Measurements from ENCODE around the gene PDRG1.
"Not testable (repeated sequence)": the region's sequence is repeated elsewhere in the genome, so short reads cannot be mapped to it uniquely, and the experiment has no call there.

Gene PDRG1

DNA sequence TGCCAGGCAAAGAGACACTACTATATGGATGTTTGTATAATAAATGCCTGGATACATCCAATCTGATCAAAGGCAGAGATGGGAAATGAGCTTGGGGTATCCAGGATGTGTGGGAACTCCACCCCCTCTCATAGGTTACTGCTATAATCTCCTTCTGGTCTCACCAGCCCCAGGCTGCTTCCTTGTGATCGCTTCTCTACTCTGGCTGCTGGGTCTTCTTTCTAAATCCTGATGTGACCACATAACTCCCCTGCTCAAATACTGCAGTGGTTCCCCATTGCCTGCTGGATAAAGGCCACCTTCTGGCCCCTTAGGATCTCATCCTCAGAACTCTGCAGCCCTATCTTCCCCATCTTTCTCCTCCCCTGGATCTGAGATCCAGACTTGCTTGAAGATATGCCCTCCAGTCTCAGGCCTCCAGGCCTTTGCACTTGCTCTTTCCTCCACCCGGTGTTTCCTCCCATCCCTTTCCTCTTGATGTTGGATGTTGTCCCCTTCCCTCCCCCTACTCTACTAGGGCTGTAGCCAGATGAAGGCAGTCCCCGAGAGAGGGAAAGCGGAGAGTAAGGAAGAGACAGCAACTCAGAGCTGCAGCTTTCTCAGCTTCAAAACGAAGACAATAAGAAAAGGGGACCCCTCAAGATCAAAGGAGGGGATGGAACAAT, 15.3 kb upstream of the PDRG1 start:
- no peak for DNase-seq (ENCODE audit: low read depth)

DNA sequence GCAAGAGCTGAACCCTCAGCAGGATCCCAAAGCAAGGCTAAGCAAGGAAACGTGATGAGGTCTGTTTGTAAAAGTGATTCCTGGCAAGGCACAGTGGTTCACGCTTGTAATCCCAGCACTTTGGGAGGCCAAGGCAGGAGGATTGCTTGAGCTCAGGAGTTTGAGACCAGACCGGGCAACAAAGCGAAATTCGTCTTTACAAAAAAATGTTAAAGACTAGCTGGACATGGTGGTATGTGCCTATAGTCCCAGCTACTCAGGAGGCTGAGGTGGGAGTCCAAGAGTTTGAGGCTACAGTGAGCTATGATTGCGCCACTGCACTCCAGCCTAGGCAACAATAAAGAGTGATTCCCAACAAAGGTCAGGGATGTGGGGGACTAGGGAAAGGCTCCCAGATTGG, 12.0 kb upstream of the PDRG1 start:
- no peak for DNase-seq (ENCODE audit: low read depth)

DNA sequence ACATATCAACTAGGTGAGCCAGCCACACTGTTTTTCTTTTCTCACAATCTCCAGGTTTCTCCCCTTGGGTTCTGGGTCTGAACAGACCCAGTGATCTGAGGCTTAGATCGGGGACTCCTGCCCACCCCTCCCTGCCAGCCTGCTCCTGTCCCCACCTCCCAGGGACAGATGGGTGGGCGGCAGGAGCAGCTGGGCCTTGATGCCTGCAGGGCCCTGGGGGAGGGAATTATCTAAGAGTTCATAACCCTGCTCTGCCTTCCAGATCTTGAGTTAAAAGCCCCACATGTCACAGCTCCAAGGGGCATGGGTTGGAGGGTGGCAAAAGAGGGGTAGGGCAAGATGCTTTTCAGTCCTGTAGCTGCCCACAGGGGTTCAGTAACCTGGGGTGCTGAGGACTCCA, 10.9 kb upstream of the PDRG1 start:
- DNase-seq (ENCODE audit: low read depth) = no peak

DNA sequence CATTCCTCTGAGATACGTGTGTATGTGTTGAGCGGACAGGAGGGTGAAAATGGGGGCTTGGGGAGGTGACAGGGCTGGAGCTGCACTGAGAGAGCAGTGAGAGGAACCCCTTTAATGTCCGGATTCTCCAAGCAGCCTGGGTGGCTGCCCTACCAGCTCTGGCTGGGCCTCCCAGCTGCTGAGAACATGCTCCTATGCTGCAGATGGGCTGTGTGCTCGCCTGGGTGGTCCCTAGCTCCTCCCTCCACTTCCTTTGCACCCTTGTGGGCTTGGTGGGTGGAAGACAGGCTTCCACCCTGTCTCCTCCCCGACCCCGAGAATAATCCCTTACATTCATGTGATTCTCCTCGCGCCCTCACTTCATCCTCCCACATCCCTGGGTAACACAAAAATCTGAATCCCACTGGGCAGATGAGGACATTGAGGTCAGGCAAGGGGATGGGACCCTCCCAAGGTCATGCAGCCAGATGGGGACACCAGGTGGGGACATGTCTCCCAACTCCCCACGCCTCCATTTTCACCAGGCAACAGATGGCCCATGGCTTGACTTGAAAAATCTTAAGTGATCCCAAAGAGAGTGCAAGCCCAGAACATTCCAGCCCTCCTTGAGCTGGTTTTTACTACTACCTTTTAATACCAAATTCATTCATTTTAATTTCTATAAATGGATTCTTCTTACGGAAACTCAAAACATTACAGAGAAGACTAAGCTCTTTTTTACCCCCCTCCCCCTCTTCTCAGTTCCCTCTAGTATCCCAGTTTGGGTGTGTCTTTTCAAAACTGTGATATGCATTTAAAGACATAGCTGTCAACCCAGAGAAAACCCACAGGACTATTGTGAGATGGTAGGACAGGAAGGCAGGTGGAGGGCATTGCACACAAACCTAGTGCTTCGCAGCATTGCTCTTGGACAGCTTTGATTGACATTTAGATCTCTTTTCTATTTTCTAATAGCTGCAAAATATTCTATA, 5.0 kb upstream of the PDRG1 start:
- no peak for DNase-seq (ENCODE audit: low read depth)

DNA sequence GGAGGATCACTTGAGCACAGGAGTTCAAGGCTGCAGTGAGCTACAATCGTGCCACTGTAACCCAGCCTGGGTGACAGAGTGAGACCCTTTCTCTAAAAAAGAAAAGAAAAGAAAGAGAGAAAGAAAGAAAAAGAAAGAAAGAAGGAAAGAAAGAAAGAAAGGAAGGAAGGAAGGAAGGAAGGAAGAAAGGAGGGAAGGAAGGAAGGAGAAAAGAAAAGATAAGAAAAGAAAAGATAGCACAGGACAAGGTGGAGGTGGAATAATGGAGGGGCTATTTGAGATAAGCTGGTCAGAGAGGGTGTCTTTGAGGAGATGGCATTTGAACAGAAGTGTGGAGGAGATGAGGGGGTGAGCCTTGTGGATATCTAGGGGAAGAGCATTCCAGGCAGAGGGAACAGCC, 2.7 kb upstream of the PDRG1 start:
- DNase-seq (ENCODE audit: low read depth) = no peak

DNA sequence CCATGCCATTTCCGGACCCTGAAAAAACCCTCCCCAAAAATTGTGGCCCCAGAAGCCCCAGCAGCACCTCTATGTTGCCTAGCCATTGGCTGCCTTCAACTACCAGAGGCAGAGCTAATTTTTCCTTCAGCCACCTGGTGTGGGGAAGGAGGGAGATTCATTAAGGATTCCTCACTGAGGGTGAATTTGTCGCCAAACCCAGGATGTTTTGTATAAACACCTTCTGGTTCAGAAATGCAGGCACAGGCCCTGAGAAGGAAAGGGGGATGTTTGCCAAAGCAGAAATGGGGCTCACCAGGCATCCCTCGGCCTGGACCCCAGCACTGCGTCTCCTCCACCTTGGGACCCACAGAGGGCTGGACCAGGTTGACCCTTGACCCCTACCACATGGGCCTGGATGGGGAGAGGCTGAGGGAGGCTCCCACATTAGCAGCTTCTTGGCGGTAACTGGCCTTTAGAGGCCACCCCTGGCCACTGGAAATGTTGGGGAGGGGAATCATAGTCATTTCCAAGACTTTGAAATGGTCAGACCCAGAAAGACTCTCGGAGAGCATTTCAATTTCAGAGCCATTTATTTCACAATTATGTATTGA, 1.8 kb upstream of the PDRG1 start:
- no peak for DNase-seq (ENCODE audit: low read depth)

DNA sequence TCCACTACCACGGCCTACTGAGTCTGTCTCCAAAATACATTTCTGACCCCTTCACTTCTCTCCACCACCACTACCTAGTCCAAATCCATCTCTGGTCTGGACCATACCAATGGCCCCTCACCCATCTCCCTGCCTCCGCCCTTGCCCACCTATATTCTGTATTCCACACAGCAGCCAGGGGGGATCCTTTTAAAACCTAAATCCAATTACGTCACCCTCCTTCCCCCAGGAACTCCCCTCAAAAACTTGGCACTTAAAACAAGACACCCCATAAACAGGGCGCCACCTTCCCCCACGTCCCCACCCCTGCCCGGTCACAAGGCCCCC, 680 bp downstream of the PDRG1 start:
- no peak for DNase-seq (ENCODE audit: low read depth)

DNA sequence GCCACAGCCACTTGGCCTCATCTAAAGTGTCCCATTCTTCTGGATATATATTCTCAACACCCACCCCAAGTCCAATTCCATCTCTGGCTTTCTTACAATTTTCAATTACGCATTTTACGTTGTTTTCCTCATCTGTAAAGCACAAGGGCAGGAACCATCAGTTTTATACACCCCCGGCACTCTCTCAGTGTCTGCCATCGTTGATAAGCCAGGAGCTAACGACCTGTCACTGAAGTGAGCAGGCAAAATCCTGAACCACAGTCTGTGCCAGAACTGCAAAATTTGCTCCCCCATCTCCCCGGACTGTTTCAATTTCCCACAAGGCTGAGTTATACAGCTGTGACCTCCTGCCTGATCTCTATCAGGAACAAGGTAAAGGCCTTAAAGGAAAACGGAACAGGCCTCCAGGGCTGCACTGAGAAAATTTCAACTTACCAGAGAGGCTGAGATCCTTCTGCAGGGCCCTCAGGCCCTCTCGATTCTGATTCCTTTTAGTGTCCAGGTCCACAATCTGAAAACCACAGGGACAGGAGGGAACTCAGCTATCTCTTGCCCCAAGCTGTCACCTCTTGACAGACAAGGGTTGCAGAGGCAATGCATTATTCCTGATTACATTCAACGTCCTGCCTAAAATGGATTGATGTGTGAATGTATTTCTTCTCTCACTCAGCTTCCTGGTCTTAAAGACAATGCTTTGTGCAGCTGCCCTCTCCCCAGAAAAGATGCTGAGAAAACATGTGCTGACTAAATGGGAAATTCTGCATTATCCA, 1.8 kb downstream of the PDRG1 start:
- DNase-seq (ENCODE audit: low read depth) = no peak

DNA sequence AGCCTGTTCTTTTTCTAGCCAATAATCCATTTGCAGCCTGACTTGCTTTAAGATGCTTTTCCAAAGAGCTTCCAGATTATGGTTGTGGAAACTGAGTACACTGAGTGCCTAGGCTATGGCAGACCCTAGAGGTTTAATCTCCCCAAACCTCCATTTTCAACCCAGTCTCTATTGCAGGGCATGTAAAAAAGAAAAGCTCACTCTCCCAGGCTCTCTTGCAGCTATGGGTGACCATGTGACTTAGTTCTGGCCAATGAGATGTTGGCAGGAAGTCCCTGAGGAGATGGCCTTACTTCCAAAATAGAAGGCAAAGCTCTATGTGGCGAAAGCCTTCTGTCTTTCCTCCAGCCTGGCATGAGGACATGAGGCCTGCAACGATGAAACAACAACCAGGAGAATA, 3.8 kb downstream of the PDRG1 start:
- DNase-seq (ENCODE audit: low read depth) = no peak

DNA sequence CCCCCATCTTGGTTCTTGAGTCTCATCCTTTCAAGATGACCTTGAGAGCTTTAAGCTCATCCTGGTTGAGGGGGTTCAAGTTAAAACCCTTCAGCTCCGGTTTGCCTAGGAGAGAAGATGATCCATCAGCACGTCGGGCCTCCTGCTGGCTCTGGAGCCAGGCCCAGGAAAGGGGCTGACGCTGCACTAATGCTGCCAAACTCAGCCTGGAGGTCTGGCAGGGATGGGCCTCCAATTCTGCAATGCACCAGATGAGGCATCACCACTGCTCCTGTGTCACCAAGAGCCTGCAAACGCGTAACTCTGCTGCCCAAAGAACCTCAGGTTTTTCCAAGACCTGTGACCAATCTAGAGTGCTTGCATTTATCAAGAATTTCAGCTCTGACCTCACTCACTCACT, 6.1 kb downstream of the PDRG1 start:
- no peak for DNase-seq (ENCODE audit: low read depth)

DNA sequence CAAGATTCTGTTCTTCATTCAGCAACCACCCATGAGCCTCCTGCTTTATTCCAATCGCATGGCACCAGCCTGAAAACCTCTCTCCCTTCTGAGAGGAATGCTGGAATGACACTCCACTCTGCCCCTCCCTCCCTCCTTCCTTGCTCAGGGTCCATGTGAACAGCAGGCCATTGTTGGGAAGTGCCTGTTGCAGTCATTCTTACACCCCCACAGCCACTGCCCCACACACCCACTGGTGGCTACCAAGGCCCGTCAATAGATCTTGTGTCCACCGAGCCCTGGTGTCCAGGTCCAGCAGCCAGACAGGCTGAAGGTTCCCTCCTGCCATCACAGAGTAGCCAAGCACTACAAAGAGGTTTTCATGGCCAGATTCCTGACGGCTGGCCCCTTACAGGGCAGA, 6.5 kb downstream of the PDRG1 start:
- no peak for DNase-seq (ENCODE audit: low read depth)

DNA sequence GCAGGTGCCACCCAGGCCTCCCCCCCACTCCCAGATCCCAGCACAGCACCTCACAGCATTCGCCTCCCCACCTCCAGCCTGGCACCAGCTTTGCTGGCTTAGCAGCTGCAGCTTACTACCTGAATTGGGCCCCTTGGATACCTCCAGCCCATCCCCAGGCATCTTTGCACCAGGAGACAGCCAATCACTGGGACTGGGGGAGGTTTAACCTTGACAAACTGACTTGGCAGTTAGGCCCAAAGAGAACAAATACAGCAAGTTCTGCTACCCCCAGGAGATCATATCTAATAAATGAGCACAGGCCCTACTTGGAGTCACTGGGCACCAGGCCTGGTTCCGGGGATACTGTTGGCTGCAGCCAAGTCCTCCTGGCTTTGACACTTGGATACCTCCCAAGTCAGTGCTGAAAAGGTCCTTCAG, 8.8 kb downstream of the PDRG1 start:
- DNase-seq (ENCODE audit: low read depth) = no peak

DNA sequence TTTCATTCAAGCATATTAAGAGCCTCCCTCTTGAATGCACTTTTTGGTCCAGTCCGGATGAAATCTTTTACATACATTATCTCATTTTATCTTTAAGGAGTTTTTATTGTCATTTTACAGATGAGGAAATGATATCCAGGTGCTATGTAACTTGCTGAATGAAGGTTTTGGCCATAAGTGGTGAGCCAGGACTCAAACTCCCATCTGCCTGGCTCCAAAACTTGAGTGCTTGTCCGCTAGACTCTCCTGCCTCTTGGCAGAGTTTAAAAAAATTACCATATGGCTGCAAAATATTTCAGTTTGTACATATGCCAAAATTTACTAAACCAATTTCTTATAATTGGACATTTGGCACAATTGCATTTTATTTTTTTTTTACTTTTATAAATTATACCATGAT, 12.2 kb downstream of the PDRG1 start:
- DNase-seq (ENCODE audit: low read depth) = no peak

DNA sequence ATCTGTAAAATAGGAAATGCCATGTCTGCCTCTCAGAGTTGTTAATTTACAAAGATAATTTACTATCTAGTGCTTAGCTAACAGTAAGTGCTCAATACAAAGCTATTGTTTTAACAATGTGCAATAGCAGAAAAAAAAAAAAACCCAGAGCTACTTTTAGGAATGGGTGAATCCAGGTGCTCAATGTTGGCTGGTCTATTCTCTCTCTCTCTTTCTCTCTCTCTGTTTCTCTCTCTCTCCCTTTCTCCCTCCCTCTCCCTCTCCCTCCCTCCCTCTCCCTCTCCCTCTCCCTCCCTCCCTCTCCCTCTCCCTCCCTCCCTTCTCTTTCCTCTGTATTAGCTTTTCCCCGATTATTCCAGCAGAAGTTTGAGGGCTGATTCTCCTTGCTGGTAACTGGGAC, 14.0 kb downstream of the PDRG1 start:
- DNase-seq (ENCODE audit: low read depth) = no peak

DNA sequence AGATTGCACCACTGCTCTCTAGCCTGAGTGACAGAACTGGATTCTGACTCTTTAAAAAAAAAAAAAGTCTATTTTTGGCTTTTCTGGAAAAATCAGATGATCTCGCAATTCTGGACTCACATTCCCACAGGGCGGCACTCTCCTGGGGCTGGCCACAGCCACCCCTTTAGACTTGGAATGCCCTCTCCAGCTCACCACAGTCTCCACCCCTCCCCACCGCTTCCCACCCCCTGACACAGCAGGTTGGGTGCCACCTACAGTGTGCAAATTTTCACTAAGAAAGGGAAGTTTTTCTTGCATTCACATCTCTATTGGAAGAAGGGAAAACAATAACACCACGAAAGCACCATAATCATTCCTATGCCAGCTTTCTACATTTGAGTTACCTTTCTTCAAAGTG, 15.4 kb downstream of the PDRG1 start:
- DNase-seq (ENCODE audit: low read depth) = no peak

DNA sequence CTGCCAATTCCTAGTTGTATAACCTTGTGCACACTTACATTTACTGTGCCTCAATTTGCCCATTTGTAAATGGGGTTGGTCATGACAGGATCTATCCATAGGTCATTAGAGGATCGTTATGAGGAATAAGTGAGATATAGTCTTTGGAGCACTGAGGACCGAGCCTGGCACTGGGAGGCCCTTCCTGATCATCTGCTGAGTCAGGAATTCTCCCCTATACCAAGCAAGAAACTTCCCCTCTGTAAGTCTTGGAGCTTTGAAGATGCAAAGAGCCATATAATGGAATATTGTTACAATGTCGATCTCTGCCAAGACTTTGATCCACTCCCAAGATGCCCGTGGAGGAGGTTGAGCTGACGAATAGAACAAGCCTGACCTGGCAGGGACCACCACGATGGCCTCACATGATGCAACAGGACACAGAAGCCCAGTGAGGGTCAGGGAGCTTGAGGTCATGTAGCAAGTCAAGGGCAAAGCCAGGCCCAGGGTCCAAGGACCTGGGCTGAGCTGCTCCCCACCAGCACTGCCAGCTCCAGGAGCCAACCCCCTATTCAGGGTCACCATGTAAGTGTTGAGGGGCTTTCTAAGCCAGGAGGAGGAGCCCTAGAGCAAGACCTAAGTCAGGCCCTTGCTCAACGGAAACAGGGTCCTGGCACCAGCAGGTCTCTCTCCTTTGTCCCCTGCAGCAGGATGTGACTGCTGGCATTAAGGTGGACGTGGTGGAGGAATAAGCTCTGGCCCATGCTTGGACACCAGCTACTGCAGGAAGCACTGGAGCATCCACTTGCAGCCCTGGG, 16.7 kb downstream of the PDRG1 start:
- no peak for DNase-seq (ENCODE audit: low read depth)

DNA sequence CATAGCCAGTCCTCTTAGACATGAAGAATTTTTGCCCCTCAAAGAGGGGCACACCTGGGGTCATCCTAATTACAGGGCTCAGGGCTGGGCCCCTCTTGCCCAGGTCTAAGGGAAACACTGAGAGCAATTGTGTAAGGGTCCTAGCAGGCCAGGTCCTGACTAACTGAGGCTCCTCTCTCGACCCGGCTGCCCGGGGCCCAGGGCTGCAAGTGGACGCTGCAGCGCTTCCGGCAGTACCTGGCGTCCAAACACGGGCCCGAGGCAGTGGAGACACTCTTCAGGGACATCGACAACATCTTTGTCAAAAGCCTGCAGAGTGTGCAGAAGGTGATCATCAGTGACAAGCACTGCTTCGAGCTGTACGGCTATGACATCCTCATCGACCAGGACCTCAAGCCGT, 17.4 kb downstream of the PDRG1 start:
- DNase-seq (ENCODE audit: low read depth) = no peak

DNA sequence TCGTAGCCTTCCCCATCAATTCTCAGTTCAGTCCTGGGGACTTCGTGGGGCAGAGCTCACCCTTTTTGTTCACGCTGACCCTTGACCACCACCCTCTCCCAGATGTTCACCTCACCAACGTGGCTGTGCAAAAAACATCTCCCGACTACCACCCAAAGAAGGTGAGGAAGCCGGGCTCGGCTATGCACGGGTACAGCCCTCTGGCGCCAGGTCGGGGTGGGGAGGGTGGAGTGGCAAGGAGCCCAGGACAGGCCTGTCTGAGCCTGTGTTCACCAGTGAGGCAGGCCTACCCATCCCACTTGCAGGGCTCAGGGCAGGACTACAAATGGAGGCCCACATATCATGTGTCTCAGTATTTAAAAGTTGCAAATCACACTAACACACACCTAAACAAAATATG, 18.1 kb downstream of the PDRG1 start:
- DNase-seq (ENCODE audit: low read depth) = no peak

DNA sequence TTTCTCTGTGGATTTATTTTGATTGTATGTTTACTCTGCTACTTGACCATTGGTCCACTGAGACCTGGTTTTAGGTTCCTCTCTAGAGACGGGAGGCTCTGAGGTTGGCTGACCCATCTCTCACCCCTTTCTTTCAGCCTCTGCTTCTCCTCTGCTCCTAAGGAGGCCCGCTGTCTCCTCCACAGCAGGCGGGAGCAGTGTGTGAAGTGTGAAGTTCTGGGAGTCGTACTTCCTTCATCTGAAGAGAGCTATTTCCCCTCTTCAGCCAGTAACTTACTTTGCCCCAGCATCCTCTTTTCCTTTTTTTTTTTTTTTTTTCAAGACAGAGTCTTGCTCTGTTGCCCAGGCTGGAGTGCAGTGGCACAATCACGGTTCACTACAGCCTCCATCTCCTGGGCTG, 21.1 kb downstream of the PDRG1 start:
- no peak for DNase-seq (ENCODE audit: low read depth)

DNA sequence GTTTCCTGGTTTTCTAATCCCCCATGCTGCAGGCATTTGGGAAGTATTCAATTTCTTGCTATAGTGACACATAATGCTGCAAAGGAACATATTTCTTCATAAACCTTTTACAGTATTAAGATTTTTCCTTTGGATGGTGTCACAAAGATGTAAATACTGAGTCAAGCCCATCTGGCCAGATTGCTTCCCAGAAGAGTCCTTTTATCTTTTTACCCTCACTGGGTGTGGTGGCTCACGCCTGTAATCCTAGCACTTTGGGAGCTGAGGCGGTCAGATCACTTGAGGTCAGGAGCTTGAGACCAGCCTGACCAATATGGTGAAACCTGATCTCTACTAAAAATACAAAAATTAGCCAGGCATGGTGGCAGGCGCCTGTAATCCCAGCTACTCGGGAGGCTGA, 22.2 kb downstream of the PDRG1 start:
- DNase-seq (ENCODE audit: low read depth) = not testable (repeated sequence)

DNA sequence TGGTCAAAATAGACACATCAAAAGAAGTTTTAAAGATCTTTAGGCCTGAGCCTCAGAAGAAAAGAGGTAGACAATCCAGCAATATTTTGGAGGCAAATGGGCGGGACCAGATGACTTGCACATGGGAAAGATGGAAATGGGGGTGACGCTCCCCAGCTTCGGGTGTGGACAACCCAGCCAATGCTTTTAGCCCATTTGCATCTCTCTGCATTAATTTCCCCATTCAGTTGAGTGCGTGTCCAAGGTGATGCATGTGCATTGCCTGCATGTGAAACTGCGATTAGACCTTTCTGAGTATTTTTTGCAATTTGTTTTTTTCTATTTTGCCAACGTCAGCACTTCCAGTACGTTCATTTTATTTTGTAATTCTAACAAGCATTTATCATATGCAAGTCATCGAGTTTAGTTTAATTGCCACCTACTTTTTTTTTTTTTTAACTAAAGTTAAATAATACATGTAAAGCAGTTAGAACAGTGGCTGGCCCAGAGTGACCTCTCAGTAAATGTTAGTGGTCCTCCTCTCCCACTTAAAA, 24.2 kb downstream of the PDRG1 start:
- DNase-seq (ENCODE audit: low read depth) = no peak
